NCI-H510A treated with DMSO at 0.1 percent for 48 hours (cell line): ENCODE results near the gene KCNG2.

Experiments used
- DNase-seq: peaks from one replicate; lab custom pipeline; 2025; lab: John Stamatoyannopoulos, UW

Gene KCNG2

DNA sequence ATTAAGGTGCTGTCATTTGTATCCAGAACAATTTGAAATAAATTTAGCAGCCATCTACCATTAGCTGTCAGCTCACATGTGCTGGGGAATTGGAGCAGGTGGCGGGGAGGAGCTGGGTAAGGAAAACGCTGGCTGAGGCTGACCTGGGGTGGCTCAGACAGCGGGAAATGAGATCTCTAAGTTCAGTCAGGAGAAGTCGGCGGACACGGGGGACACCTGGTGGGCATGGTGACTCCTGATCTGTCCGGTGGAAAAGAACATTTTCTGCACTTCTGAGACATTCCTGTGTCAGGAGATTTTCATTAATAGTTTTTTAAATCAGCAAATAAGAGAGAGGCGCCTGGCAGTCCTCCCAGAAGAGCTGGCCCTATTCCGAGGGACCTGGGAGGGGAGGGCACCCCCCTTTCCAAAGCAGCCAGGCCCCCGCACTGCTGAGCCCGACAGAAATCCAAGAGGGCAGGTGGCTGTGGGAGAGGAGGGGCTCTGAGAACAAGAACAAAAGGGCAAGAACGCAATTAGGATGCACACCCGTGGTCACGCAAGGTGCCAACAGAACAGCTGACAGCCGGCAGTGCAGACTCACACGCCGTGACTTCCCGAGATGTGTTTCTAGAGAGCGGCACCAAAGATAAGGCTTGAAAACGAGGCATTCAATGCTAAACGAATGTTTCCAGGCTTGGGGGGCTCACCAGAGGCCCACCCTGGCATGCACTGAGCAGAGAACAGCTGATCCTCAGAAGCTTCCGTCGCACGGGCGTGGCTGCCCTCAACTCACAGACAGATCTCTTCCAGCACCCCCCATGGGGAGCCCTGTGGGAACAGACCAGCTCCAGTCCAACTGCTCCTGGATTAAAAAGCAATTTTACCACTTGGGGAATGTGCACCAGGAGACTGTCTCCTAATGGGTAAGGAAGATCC, 127.3 kb downstream of the KCNG2 start:
- no peak for DNase-seq

DNA sequence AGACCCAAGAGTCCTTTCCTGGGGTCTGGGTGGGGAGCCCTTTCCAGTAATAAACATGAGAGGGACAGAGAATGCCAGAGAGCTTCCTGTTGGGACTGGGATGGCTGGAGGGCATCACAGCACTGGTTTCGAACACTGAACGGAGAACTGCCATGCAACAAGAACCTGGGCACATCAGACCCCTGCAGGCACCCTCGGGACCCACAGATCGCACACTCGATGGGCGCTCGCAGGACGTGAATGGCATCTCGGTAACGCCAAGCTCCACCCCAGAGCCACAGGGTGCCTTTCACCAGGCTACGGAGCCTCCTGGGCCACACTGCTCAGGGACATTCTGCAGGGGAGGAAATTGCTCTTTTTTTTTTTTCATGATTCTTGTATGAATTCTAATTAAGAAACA, 128.6 kb downstream of the KCNG2 start:
- no peak for DNase-seq

DNA sequence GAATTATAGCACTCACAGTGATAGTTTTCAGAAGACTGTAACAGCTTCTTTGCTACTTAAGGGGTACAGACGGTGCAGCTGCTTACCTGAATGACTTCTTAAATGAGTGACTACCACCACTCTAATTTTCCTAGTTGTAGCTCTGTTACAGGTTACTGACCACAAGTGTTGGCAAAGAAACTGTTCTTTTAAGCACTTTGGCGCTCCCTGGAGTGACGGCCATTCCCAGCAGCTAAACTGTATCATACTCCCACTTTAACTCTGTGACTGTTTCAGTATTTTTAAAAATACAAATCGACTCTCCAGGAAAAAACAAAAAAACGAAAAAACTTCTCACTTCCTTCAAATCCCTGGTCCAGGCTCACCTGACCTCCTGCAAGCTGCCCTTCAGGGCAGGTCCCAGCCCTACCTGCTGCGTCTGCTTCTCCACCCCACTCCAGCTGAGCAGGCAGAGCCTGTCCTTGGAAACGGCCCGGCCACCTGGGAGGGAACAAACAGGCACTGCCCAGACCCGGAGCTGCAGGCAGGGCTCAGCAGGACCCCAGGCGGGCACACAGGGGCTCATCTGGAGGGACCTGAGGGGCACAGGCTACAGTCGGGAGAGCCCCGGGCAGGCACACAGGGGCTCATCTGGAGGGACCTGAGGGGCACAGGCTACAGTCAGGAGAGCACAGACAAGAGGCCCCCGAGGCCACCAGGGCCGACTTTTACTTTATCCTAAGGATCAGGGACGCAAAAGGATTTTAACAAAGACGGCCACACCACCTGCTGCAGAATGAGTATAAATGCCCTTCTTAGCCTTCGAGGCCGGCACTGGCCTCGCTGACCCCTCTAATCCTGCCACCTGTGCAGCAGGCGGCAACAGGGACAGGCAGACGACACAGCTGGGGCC, 129.2 kb downstream of the KCNG2 start:
- DNase-seq: no peak

DNA sequence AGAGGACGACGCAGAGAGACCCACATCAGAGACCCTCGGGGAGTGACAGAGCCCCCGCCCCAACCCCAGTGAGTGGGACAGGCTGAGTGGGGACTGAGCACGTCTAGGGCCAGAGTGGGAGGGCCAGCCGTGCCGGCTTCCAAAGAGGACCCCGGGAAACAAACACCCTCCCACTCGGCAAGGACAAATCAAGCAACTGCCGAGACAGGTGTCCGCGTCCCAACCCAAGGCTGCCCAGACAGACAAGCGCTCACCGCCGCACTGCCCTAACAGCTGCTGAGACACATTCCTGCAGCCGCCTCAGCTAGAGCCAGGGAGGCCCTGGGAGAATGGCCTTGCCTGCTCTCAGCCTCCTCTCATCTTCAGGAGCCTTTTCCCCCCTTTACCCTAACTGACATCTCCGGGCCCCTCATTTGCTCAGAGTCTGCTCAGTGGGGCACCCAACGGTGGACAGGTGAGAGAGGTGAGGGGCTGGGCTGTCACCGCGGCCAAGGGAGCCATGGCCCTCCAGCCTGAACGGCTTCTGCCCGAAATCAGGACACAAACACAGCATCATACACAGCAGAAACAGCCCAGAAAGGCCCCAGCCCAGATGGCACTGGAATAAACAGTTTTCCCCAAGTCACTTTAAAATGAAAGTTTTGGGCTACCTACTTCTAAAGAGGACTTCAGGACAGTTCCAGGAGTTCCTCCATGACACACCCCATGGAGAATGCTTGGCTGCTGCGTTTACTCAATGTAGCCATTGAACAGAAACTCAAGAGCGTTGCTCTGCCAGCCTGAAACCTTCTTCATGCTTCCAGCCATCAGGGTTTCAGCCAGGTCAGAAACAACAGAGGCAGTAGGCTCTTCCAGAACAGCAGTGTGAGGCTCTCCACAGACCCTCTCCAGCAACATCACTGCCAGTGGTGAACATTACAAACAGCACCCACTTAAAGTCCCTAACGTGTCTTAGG, 130.1 kb downstream of the KCNG2 start:
- no peak for DNase-seq

DNA sequence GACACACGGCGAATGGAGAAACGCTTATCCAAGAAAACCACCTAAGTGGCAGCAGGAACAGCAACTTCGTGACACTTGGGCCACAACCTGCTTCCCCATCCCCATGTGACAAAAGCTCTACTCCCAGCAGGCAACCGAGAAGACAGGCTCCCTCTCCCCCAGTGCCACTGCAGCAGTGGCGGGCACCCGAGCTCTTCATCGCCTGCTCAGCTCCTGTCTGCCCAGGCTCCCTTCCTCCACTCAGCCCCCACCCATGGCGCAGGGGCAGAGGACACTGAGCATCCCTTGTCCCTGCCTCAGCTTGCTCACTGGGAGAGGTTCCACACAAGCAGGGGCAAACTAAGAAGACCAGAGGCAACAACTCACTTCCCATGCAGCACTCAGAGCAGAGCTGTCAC, 130.8 kb downstream of the KCNG2 start:
- DNase-seq: no peak

DNA sequence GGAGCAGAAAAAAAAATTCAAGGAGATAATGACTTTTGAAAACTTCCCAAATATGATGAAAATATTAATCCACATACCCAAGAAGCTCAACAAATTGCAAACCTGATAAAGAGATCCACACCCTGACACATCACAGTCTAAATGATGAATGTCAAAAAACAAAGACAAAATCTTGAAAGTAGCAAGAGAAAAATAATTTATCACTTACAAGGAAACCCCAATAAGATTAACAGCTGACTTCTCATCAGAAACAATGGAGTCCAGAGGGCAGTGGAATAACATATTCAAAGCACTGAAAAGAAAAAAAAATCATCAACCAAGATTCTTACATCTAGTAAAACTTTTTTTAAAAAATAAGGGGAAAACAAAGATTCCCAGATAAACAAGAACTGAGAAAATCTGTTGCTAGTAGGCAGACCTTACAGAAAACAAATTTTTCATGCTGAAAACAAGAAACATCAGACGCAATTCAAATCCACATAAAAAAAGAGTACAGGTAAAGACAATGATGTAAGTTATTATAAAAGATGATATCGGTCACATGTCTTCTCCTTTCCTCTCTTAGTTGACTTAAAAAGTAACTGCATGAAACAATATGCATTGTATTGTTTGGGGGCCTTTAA, 132.4 kb downstream of the KCNG2 start:
- no peak for DNase-seq

DNA sequence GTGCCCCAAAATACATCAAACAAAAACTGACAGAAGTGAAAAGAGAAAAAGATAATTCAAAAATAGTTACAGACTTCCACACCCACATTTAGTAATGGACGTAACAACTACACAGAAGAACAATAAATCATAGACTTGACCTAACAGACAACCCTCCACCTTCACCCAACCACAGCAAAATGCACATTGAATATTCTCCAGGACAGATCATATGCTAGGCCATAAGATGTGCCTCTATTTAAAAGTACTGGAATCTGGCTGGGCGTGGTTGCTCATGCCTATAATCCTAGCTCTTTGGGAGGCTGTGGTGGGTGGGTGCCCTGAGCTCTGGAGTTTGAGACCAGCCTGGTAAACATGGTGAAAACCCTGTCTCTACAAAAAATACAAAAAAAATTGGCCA, 133.7 kb downstream of the KCNG2 start:
- DNase-seq: no peak

DNA sequence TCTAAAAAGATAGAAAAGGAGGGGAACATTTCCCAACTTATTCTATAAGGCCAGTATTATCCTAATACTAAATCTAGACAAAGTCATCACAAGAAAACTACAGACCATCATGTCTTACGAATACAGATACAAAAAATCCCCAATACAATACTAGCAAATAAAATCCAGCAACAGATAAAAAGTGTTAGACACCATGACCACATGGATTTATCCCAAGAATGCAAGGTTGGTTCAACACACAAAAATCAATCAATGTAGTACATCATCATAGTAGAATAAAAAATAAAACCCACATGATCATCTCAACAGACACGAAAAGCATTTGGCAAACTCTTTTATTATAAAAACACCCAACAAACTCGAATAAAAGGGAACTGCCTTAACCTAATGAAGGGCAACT, 135.2 kb downstream of the KCNG2 start:
- DNase-seq: no peak

DNA sequence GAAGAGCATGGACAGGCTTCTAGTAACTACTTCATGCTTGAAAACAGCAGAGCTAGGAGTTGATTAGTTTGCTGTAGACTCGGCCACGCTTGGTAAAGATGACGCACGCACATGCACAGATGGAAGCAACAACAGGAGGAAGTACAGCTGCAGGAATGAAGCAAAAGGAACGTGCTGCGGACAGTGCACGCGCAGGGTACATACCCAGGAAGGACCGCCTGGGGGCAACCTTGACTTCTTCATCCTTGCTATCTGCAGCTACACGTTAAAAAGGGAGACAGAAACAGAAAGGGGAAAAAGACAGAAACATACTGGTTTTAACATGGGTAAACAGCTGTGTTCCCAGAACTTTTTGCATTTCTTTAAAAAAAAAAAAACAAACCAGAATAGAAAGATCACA, 136.0 kb downstream of the KCNG2 start:
- no peak for DNase-seq

DNA sequence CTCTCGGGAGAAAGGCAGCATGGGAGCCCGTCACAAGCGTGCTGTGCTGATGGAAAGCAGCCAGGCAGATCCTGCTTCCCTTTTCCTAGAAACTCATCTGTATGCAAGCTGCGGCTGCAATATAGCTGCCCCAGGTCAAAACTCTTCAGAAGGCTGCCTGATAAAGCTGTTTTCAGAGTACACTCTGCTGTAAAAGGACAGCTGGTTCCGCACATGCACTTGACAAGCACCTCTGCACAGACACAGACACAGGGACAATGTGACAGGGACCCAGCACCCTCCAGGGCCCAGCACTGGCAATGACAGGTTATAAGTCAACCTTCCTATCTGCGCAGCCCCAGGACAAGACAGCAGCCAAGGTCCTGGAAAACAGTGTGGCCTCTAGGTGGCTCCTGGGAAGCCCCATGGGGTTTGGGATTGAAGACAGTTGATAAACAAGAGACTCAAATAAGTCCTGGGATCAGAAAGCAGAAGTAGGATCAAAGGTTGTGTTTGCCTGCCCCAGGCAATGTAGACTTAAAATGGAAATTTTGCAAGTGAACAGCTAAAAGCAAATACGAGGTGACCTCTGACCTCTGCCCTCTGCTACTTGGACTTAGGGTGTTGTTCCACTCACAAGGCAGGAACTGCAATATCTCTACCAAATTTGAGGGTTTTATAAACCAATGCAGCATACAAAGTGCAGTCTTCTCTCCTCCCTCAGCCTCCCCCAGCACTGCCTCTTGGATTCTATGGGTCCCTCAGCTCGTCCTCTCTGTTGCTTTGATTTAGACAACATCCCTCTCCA, 136.8 kb downstream of the KCNG2 start:
- DNase-seq: no peak

DNA sequence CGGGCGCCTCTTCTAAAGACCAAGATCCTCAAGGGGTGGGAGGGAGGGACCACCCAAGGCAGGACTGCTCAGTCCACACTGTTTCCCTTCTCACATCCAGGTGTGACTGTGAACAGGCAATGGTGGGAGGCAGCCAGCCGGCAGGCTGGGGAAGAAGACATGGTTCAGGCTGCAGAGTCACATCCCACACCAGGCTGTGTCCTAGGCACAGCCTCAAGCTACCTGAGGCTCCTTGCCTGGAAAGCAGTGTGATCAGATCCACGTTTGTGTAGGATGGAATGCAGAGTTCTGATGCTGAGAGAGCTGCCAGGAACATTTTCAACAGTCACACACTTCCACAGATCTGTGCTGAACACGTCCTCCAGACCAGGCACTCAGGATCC, 137.4 kb downstream of the KCNG2 start:
- no peak for DNase-seq

DNA sequence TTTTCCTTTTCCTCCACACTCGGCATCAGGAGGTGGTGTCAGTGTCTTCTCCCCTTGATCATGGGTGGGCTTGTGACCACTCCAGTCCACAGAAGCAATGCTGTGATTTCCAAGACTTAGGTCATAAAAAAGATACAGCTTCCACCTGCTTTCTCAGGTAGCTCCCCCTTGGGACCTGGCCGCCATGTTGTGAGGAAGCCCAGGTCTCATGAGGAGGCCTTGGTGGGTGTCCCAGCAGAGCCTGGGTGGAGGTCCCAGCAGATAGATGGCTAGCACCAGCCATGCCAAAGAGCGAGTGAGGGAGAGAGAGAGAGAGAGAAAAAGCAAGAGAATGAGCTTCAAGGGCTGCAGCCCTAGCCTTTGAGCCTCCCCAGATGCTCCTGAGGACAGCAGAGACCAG, 137.8 kb downstream of the KCNG2 start:
- DNase-seq: no peak

DNA sequence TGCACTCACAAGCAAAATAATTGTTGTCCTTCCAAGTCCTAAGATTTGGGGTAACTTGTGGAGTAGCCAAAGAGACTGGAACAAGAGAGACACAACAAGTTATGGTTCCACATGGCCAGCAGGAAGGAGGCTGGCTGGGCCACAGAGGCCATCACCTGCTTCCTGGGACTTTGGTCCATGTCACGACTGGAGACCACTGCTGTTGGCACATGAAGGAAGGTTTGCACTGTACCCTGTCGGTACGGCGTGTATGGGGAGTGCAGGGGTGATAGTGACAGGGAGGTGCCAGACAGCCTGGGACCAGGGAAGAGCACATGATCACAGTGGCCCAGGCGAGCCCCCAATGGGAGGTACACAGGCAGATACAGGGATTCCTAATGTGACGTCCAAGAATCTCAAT, 138.2 kb downstream of the KCNG2 start:
- no peak for DNase-seq

DNA sequence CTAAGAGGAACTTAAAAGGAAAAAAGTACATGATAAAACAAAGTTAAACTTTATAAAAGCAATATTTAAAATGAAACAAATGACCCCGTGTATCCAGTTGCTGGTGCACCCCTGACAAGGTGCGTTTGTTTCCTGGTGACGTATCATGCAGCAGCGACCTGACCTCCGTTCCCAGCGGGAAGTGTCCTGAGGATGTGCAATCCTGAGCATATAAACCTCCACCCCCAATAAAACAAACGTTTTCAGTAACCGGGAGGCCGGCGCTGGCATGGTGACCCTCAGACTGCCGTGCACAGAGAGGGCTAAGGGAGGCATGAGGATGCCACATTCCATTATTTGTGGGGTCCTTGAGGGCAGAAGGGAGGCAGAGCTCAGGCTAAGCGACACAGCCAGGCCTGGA, 138.9 kb downstream of the KCNG2 start:
- no peak for DNase-seq

DNA sequence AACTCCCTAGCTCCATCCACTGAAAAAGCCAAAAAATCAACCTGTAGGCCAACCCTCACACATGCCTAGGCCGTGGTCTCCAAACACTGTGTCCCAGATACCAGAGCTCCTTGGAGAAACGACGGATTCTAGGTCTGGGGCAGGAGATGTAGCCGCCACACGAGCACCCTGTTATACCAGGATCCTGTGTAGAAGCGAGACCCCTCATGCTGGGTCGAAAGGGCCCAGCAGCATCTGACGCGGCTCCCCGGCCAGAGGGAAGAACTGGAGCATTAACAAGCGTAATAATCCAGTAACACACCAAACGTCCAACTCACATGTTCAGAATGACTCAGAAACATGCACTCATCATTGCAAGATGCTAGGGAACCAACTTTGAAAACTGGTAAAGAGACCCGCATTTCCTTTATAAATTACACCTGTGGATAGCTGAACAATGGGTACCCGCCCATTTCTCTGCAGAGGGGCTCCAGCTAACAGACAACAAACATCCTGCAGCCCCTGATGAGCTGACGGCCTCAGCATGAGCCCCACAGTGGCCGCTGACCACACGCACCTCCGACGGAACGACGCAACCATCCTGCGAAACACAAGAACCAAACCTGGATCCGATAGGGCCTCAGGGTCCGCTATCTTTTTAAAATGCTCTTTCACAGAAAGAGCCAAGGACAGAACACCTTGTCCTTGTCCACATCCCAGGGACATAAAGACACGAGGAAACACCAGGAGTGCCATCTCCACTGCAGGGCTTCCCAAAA, 139.5 kb downstream of the KCNG2 start:
- no peak for DNase-seq

DNA sequence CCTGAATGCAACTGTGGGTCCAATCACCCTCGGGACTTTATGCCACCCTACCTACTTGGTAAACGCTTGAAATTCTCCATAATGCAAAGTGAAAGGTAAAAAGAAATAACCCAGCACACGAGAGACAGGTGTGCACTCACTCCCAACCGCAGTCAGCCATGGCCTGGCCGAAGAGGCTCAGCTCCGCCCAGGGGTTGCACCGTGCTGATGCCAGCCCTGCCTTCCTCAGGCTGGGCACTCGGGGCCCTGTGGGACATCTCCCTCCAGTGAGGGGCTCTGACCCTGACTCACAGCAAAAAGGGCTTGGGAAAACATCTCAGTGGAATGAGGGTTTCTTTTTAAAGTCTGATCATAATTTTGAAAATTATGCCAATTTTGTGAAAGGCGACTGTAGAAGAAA, 140.5 kb downstream of the KCNG2 start:
- DNase-seq: no peak

DNA sequence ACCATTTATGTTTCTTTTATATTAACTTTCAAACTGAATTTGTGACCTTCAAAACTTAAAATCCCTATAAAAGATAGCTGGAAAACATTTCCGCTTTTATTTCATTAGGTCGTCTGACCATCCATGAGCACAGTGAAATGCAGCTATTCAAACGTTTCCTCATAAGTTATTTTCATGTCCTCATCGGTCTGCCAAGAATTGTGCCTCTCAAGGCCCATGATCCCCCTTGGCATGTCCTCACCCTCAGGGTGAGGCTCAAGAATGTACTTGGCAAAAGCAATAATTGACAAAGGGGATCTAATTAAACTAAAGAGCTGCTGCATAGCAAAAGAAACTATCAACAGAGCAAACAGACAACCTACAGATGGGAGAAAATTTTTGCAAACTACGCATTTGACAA, 141.4 kb downstream of the KCNG2 start:
- no peak for DNase-seq

DNA sequence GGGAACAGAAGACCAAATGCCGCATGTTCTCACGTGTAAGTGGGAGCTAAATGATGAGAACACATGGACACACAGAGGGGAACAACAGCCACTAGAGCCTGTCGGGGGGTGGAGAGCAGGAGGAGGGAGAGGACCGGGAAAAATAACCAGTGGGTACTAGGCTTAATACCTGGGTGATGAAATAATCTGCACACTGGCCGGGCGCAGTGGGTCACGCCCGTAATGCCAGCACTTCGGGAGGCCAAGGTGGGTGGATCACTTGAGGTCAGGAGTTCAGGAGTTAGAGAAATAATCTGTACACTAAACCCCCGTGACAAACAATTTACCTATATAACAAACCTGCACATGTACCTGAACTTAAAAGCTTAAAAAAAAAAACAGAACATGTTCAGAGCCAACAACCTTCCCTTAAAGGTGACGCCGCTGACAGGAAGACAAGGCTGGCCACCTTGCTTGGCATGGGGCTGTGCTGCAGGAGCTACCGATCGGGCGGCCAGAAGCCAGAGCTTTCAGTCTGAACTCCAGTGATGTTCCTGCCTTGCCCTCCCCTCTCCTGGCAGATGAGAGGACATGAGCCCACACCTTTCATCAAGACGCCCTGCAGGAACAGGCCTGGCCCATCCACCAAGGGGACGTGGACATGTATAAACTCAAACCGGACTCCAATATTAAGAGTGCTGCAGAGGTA, 142.5 kb downstream of the KCNG2 start:
- DNase-seq: no peak

DNA sequence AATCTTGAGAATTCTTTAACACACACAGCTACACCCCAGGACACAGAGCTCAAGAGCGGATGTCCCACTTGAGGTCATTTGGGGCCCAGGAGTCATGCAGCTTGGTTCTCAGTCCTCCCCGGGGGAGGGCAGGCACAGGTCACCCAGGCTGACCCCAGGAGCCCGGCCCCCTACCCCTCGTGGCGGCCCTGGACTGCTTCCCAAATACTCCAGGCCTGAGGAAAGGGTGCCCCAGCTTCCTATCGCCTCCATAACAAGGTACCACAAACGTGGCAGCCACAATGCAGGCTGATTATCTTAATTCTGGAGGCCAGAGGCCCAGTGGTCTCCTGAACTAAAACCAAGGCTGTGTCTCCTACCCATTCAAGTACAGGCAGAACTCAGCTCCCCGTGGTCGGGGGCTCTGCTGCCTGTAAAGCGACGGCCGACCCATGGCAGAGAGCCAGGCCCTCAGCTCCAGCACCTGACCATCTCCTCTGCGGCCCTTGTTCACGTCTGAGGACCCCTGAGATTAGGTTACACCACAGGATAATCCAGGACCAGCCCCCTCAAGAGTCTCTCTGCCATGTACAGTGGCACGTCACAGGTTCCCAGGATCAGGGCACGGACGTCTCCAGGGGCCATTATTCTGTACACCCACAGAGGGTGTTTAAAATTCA, 143.2 kb downstream of the KCNG2 start:
- DNase-seq: no peak
